Measurements from ENCODE around the gene RFX7. TPM values are rescaled to one million over a fixed set of nuclear protein-coding genes. Genes with fewer than 3 reads are reported as not detected.

RFX7 gene
- total RNA-seq, 3 donors from 2014 or later = 8.3 to 14.8 (median 10.8) TPM

DNA sequence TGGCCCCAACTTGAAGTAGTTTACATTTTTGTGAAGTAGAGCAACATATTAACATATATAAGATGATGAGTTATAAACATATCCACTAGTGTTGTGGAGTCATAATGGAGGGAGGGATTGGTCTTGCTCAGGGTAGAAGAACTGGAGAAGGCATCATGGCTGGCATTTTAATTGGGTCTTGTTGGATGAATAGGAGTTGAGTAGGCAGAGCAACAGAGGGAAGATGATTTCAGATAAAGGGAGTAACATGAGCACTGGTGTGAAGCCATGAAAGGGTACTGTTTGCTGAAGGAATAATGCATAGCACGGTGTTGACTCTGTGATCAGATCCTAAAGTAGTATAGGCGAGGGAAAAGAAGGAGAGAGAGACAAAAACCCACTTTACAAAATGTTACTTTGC, 3.6 kb upstream of the RFX7 start:
- intact Hi-C loops (cut with DNase I; ENCODE audit: low total_unique reads) = no loop called here

GRCh38 chr15:56245871-56246814, 2.5 kb upstream of the RFX7 start:
- intact Hi-C loops (cut with DNase I; ENCODE audit: low total_unique reads) = no loop called here
- Histone ChIP-seq H3K27me3 (no peaks in the 10 kb centered on the region), H3K36me3 (no peaks in the 10 kb centered on the region), H3K4me3 (peak overlapping the region; percentile 27 to 53 (median 43)), H3K27ac (peak overlapping the region; percentile 56 to 94), H3K4me1 (no peaks in the 10 kb centered on the region), H3K9me3 (no peaks in the 10 kb centered on the region)
- peak; percentile 73 to 86 for DNase-seq (ENCODE audit: low spot score in 2 of 2)
- no peak for TF ChIP-seq POLR2A (IDR thresholded peaks at IDR 0.05)
- no peak for TF ChIP-seq POLR2AphosphoS5 (IDR thresholded peaks at IDR 0.05)
- peak; percentile 96 to 98 (median 98) for TF ChIP-seq CTCF (IDR thresholded peaks at IDR 0.05)

More for the DNA sequence above, 3.6 kb upstream of the RFX7 start:
- no peak for TF ChIP-seq POLR2A (IDR thresholded peaks at IDR 0.05)
- no peak for TF ChIP-seq CTCF (IDR thresholded peaks at IDR 0.05)
- TF ChIP-seq POLR2AphosphoS5 (IDR thresholded peaks at IDR 0.05) = no peak
- H3K36me3 ChIP-seq = no peaks in the 10 kb centered on the region
- no peaks in the 10 kb centered on the region for H3K27me3 ChIP-seq
- no peak overlapping the region for H3K27ac ChIP-seq
- H3K9me3 ChIP-seq = no peaks in the 10 kb centered on the region
- no peaks in the 10 kb centered on the region for H3K4me1 ChIP-seq
- no peak overlapping the region for H3K4me3 ChIP-seq
- DNase-seq (ENCODE audit: low spot score in 2 of 2) = no peak

DNA sequence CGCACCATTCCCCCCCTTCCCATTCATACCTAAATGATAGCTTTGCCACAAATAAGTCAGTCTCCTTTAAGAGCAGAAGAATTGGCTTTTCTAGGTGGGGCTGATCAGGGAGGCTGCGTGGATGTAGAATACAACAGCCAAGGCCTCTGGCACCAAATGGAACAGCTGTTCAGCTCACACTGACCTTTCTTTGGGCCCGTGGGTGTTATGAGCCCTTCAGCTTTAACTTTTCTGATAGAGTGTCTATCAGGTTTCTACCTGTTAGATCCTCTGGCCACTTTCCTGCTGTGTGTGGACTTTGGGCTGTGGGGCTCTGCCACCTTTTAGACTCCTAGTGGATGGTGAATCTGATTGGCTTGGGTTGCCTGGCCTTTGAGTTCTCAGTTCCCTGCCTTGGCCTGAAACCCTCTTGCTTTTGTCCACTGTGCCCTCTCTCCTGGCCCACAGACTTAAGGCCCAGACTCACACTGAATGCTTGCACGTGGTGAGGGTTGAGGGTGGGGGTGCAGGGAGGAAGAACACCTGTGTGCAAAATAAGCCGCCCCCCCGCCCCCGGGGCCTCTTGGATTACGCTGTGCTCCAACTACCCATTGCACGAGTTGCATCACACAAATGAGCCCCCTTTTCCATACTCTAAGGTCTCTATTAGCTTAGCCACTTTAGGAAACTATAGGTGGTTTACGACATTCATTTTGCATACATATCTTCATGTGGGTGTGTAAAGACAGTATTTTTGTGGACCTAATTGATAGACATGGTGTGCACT, 1.3 kb upstream of the RFX7 start:
- Histone ChIP-seq H3K27me3 (no peaks in the 10 kb centered on the region), H3K36me3 (no peaks in the 10 kb centered on the region), H3K4me3 (peak overlapping the region; percentile 93 to 97 (median 94)), H3K9me3 (no peaks in the 10 kb centered on the region), H3K4me1 (no peaks in the 10 kb centered on the region), H3K27ac (peak overlapping the region; percentile 94 to 96)
- DNase-seq (ENCODE audit: low spot score in 2 of 2) = no peak
- TF ChIP-seq POLR2A (IDR thresholded peaks at IDR 0.05) (no peak), CTCF (IDR thresholded peaks at IDR 0.05) (no peak), POLR2AphosphoS5 (IDR thresholded peaks at IDR 0.05) (no peak)
- intact Hi-C loops (cut with DNase I; ENCODE audit: low total_unique reads) = no loop called here

- DNase-seq (ENCODE audit: low spot score in 2 of 2) = peak in 1 of 2 donors; percentile 45
- Histone ChIP-seq H3K9me3 (no peaks in the 10 kb centered on the region), H3K27me3 (no peaks in the 10 kb centered on the region), H3K4me3 (peak overlapping the region; percentile 93 to 97 (median 94)), H3K36me3 (no peaks in the 10 kb centered on the region), H3K27ac (peak overlapping the region; percentile 94 to 96), H3K4me1 (no peaks in the 10 kb centered on the region)
- no peak for TF ChIP-seq POLR2AphosphoS5 (IDR thresholded peaks at IDR 0.05)
- no peak for TF ChIP-seq CTCF (IDR thresholded peaks at IDR 0.05)
- no peak for TF ChIP-seq POLR2A (IDR thresholded peaks at IDR 0.05)
- intact Hi-C loops (cut with DNase I; ENCODE audit: low total_unique reads) = no loop called here
Observed at GRCh38 chr15:56244038-56244810, 545 bp upstream of the RFX7 start.

All from breast epithelium (tissue), 4 donors.